Smooth muscle cell of the brain vasculature (primary cell): ENCODE results near the gene SEL1L3.
"Not testable (repeated sequence)": the region's sequence is repeated elsewhere in the genome, so short reads cannot be mapped to it uniquely, and the experiment has no call there.

Experiments used
- DNase-seq: peaks from one replicate; pipeline ENCODE4 v3.0.0-alpha.2; 2012; ENCODE audit warnings: low read depth, low spot score

SEL1L3 gene

DNA sequence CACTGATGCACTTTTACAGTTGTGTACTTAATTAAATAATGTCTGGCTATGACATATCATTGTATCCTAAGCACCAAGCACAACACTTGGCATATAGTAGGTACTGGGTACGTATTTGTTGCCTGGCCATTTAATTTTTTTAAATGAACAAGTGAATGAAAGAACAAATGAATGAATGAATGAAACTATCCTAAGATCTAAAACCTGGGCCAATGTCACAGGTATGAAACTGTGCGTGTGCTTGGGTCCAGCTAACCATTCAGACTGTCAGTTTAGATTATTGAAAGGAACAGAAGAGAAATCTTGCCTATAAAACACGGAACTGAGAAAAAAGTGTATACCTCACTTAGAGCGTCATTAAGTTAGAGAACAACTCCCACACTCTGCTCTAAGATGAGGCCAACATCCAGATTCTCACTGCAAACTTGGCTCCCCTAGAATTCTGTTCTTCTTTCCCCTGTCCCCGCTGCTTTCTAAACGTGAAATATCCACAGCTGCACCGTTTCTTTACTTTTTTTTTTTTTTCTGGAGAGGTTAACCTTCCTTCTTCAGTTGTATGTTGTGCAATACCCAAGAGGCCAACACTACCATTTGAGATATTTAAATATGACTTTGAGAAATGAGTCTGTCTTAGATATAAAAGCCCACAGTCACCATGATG lies 17.3 kb upstream of the SEL1L3 start:
- no peak for DNase-seq

DNA sequence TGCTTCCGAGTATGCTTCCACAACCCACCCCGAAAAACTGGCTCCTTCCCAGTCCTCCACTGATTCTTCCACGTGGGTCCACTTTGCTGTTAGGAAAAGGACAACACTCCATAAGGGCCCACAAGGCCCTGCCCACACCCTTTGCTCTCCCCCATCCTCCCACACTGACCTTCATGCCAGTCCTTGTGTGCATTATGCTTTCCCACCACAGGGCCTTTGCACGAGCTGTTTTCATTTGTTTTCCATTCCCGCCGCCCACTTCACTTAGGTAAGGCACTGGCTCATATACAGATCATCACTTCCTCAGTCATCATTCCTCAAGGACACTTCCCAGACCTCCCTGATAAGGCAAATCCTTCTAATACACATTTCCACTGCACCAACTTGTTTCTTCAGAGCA lies 16.8 kb upstream of the SEL1L3 start:
- no peak for DNase-seq

DNA sequence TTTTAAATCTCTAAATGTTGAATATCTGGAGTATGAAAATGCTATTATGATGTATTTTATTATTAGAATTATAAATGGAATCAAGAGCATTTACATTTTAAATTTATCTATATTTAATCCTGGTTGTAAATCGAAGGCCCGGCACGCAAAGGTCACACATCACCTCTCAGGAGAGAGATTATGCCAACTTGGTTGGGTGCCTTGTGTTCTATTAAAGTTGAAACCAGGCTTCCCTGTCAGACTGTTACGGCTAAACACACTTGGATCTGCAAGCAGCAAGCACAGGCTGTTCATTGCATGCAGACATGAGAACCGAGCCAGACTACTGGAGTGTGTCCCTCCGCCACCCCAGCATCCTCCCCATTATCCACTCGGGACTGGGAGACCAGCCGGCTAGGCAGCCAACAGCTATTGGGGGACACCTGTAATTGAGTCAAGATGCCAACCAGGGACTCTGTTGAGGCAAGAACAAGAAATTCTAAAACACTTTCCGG lies 16.4 kb upstream of the SEL1L3 start:
- no peak for DNase-seq

DNA sequence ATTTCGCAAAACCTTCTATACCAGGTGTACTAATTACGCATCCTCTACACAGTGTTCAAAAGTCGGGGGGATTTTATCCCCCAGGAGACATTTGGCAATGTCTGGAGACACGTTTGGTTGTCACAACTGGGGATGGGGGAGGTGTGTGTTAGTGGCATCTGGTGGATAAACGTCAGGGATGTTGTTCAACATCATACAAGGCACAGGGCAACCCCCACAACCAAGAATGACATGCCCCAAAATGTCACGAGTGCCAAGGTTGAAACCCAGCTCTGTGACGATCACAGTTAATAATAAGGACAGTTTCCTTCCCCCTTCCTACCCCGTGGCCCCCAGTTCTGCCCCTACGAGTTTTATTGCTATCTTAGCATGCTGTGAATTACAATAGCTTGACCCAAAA lies 15.9 kb upstream of the SEL1L3 start:
- no peak for DNase-seq

DNA sequence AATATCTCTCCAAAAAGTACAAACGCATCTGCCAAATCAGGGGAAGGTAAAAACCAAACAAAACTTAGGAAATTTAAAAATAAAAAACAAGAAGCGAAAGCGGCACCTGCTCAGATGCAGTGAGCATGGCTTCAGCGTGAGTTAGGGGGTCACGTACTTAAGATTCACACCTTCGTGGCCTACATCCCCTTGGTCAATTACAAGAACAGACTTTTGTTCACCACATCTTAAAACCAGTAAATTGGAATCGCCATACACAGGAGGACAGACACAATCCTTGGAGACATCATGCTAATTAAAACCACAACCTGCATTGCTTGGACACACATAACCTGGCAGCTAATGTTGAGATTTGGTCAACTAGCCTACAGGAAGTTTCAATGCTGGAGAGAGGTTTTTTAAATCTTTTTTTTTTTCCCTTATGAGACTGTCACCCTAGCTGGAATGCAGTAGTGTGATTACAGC lies 12.5 kb upstream of the SEL1L3 start:
- DNase-seq = no peak

DNA sequence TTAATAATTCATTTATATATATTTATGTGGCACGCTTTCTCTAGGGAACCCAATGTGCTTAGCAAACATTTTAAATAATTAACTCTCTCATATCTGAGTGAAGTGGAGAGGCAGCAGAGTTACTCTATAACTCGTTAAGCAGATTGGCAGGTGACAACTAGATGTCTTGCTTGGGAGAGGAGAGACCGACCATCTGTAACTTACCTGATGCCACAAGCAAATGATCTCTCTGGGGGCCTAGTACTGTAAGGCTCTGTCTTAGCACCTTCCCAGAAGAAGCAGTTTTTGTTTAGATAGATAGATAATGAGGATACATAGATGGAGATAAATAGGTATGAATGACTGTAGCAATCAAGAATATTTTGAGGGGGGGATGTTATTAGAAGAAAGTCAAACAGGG lies 11.9 kb upstream of the SEL1L3 start:
- no peak for DNase-seq

DNA sequence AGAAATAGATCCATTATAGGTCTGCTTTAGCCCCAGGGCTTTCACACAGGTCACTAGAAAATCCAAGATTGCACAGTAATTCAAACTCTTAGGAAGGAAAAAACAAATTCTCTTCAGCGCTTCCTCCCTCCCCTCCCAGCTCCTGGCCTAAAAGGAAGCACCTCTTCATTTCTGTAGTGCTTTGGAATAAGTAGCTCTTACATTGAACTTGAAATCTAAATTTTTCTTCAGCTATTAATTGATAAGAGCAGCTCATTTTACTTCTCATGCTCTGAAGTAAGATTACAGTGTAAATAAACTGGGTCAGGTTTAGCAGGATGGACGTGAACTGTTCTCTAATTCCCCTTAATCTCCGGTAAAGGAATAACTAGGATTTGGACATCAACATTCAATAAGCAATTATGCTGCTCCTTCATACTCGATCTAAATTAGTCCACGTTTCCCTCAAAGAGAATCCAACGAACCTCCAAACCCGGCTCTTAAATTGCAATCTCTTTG lies 10.9 kb upstream of the SEL1L3 start:
- no peak for DNase-seq

DNA sequence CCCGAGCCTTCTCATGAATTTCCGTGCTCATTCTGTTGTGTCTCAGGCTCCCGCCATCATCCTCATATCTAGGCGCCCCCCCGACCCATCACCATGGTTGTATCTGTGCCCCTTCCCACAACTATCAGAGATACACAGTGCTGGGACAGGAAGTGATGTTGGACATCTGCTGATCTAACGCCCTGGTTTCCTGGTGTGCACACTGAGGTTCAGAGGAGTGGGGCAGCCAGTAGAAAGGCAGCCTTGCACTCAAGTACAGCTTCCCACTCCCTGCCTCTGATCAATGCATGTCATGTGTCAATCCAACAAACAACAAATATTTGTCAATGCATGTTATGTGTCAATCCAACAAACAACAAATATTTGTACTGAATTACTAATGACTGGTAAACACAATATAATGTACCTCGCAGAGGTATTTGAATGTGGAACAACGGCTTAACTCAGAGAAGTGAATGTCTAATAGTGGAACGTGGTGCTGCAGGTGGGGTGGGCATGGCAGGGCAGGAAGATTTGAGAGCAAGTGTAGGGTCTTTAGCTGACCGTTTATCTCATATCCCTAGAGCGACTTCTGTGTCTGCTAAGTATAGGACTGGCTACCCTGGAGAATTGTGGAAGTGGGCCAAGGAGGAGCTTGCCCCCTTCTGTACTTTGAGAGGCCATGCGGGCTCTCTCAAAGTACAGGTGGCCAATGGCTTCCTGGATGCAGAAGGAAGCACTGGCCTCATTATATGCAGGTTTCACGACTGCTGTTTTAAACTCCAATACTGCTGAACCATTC lies 10.3 kb upstream of the SEL1L3 start:
- no peak for DNase-seq

DNA sequence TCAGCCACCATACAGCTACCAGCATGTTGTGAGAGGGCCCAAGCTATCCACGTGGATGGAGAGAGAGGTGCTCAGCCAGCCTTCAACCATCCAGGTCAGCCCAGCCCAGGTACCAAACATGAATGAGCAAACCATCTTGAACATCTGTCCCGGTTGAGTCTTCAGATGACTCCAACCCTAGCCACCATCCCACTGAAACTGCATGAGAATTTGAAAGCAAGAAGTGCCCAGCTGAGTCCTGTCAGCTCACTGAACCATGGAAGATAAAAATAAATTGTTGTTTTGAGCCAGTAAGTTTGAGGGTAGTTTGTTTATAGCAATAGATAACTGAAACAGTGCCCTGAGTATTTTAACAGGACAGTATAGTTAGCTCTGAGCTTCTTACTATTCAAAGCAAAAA lies 7.3 kb upstream of the SEL1L3 start:
- no peak for DNase-seq

DNA sequence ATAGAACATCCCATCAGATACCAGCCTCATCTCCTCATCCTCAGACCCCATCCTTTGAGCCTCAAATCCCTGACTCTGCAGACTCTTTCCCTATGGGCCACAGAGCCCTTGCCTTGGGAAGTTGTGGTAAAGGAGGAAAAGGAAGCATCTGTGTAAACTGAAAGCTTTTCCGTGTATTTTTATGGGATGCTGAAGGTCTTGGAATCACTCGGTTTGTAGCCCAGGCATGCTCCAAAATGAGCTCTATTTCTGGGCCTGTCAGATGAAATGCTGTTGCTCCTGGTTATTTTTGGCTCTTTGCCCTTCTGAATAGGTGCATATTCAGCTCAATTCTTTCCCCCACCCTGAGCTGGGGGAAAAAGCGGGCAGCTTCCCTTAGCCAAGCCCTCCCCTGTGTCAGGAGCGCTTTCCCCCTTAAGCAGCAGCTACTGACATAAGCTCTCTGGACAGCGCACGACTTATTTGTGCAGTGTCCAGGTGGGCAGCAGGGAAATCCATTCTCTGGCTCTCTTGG lies 5.0 kb upstream of the SEL1L3 start:
- DNase-seq = no peak

DNA sequence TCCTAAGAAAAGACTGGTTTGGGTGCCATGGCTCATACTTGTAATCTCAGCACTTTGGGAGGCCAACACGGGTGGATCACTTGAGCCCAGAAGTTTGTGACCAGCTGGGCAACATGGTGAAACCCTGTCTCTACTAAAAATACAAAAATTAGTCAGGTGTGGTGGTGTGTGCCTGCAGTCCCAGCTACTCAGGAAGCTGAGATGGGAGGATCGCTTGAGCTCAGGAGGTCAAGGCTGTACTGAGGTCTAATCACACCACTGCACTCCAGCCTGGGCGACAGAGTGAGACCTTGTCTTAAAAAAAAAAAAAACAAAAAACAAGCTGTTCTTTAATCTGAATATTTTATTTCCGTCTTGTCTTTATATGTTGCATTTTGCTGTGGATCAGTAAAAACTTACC lies 3.6 kb upstream of the SEL1L3 start:
- not testable (repeated sequence) for DNase-seq

DNA sequence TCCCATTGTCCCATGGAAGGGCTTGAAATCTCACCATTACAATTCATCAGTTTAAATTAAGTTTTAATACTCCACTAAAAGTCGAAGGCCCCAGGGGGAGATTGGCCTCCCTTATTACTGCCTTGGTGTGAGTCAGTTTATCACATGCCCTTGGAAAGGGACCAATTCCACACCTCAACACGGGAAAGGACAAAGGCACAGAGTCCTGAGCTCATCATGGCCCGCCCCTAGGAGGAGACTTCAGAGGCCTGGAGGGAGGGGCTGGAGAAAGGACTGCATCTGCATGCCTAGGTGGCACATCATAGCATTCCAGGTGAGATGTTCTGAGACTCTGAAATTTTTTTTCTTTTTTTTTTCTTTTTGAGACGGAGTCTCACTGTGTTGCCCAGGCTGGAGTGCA lies 2.8 kb upstream of the SEL1L3 start:
- no peak for DNase-seq

DNA sequence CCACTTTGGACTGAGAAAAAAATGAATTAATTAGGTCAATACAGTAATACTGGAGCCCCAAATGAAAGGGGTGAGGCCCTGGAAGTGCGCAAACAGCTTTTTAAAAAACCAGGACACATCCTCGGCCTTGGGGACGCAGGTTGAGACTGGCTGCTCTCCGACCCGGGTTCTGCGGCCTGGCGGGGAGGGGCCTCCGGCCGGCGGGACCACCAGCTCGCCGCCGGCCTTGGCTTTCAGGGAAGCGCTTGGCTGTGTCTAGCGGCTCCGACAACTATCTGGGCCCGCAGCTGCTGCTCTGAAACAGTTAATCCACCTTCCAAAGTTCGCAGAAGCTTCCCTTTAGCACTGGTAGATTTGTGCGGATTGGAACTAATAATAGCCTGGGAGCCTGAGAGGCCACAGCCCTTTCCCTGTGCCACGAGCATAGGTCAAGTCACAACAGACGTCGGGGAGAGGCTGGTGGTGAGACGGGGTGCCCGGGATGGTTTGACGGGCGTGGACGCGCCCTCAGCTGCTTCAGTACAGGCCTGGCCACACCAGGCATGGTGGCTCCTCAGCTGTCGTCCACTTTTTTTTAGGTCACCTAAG lies 1.1 kb upstream of the SEL1L3 start:
- DNase-seq = no peak

DNA sequence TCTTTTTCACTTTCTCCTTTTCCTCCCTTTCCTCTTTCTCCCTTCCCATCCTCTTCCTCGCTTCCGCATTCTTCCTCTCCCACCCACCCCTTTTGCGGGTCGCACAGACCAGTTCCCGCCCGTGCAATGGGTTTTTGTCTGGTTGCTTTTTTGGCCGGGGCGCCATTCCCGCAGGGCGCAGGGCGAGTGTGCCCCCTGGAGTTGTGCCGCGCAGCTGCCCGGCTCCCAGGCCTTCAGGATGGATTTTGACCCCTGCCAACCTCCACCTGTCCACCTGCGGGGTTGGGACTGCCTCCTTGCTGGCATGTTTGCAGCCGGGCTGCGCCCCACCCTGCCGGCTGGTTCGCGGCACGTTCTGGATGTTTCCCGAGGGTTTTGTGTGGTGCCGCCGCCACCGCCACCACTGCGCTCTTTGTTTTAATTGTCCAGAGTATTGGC lies 578 bp upstream of the SEL1L3 start:
- no peak for DNase-seq

DNA sequence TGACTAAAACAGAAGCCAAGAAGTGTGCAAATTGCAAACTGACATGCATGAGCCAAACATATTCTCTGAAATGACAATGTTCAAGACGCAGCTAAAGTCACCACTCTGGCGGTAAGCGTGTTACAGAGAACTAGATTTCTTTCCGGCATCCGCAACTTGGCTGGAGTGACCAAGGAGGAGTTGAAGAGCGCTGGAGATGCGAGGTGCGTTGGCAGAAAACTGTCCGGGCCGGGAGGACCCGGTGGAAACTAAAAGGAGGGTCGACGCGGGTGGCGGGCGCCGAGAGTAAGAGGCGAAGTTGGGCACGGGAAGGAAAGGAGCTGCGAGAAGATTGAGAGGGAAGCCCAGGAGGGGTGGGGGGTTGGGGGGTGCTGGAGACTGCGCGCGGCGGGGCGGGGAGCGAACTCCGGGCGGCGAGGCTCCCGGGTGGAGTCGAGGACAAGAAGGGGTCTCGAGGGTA lies 807 bp downstream of the SEL1L3 start:
- no peak for DNase-seq

DNA sequence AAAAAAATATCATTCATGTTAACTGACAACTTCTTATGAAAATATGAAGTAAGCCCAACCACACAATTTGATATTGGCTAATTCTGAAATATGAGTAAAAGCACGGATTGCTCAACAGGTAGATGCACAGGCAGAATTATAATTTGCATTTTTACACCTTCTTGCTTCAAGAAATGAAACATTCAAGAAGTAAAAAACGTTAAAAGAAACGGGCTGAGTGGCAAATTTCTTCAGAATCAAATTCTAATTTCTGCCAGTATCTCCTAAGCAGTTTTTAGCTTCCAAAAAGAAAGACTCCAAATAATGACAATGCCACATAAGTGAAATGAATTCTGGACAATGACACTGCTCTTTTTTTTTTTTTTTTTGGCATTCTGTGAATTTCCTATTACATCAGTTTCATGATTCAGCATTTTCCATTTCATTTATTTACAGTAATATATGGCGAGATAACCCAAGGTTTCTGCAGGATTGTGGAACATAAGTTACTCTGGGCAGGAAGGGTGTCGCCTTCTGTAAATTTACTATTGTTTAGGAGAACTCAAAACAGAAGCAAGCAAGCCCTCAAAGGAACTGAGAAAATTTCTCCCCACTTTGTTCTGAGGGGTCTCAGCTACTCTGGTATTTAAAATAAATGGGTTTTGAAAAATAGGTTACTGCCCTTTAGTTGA lies 1.4 kb downstream of the SEL1L3 start:
- DNase-seq = no peak

DNA sequence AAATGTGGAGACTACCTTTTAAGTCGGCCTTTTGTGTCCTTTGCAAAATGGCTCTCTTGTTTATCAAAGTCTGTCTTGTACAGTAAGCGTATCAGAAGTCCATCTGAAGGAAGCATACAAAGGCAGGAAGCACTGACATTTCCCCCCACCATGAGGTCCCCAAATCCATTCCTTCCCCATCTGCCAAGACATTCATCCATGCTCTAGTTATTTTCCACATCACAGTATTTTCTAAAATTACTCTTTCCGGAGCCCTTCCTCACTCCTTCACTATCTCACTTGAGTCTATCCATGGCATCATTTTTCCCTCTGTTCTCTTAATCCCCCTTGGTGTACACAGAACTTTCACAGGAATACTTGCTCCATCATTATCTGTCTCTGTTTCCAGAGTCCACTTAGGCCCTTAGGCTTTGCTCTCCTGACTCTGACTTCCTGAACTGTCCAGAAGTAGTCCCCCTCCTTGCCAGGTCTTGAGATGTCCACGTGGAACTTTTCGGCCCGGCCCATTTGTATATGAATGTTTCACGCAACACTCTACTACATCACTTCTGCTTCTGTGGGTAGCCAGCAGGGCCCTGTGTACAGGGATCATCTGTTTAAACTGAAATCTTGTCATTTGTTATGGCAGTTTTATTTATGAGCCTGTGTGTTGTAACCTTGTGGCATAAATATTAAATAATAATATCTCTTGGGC lies 2.1 kb downstream of the SEL1L3 start:
- no peak for DNase-seq

DNA sequence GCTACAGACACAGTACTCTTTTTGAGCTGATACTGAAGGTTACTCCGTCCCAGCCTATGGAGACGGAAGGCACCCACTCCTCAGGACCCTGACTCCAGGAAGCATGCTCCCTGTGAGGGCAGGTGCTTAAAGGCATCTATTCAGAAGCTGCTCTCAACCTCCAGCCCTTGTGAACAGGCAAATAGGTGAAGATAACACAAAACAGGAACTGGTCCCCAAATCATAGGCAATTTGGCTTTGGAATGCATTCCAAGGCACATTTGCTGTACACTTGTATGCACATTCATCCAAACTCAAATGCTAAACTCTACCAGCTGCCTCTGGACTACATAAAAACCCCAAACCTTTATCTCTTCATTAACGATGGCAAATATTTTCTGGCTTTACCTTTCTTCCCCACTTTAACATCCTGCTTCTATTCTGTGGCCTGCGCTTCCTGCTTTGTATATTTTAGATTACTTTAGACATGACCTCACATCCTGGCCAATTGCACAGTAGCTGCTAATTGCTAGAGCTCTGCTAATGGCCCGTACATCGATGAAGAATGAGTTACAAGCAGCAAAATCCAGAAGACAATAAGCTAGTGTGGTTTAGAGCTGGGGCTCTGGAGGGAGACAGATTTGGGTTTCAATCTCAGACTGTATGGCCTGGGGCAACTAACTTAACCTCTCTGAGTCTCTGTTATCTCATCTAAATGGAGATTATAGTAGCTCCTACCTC lies 3.2 kb downstream of the SEL1L3 start:
- no peak for DNase-seq

DNA sequence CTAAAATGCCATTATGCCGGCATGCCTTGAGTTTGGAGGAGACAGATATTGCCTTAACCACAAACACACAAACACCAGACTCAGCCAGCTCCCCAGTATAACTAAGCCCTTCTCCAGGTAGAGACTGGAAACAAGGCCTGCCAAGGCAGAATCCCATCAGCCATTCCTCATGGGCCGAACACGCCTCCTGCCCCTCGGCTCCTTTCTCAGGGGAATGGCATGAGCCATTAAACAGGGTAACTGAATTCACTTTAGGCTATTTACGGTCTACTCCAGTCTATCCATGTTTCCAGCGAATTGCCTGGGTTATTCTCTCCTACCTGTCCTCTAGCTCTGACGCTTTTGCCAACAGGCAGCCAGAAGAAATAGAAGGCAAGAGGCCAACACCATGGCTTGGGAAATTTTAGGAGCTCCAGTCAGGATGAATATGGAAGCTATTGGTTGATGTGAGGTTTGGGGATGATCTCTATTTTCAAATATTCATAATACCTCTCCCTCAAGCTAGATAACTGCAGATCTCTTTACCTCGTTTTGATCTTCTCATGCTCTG lies 4.9 kb downstream of the SEL1L3 start:
- DNase-seq = no peak

DNA sequence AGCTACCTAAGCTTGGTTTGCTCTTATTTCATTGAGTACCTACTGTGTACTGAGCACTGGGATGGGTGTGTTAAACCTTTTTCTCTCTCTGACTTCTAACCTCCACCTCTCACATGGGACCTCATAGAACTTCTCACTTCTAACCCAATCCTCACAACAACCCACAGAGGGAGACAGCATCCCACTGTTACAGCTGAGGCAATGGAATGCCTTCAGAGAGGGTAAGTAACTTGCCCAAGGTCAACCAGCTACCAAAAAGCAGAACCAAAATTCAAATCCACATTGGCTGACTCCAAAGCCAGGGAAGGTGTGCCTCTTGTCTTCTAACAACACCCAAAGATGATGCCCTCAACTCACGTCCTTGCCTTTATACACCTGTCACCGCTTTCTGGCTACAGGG lies 5.4 kb downstream of the SEL1L3 start:
- DNase-seq = no peak
